OCI-LY1 (cell line): ENCODE measurements around the gene HPS1.

ENCODE experiments used
- H2AFZ ChIP-seq: fragments of 200-600 bp; sonication (generic), shearing (Covaris generic); 2 replicates; pipeline ENCODE4 v1.6.0; 2014; ENCODE audit warnings: antibody characterized with exemption, mild to moderate bottlenecking, low read length
- H3F3A ChIP-seq: fragments of 200-600 bp; sonication (generic), shearing (Covaris generic); 2 replicates; pipeline ENCODE4 v1.6.0; 2014; ENCODE audit warnings: mild to moderate bottlenecking, antibody characterized with exemption, low read length, moderate library complexity; ENCODE audit not compliant: insufficient read depth
- H3K27ac ChIP-seq: fragments of 200-600 bp; sonication (generic); 2 replicates; pipeline ENCODE4 v1.5.1; 2014; ENCODE audit warnings: low read length, mixed run types, mild to moderate bottlenecking, low read depth; ENCODE audit not compliant: poor library complexity, severe bottlenecking
- H3K27me3 ChIP-seq: fragments of 200-600 bp; sonication (generic); 2 replicates; pipeline ENCODE4 v1.6.0; 2014; ENCODE audit warnings: antibody characterized with exemption, mild to moderate bottlenecking, low read length, moderate library complexity; ENCODE audit not compliant: insufficient read depth
- H3K36me3 ChIP-seq: fragments of 200-600 bp; sonication (generic); 2 replicates; pipeline ENCODE4 v1.6.1; 2014; ENCODE audit warnings: mild to moderate bottlenecking, antibody characterized with exemption, low read length, moderate library complexity, mixed read lengths; ENCODE audit not compliant: insufficient read depth
- H3K4me1 ChIP-seq: fragments of 200-600 bp; sonication (generic); 2 replicates; pipeline ENCODE4 v1.5.1; 2014; ENCODE audit warnings: mild to moderate bottlenecking, low read length, moderate library complexity; ENCODE audit not compliant: insufficient read depth, severe bottlenecking
- H3K4me2 ChIP-seq: fragments of 200-600 bp; sonication (generic), shearing (Covaris generic); 2 replicates; pipeline ENCODE4 v1.6.1; 2014; ENCODE audit warnings: low read length
- H3K4me3 ChIP-seq: fragments of 200-600 bp; sonication (generic); 2 replicates; pipeline ENCODE4 v1.5.1; 2014; ENCODE audit warnings: low read length, low read depth, mild to moderate bottlenecking, mixed read lengths; ENCODE audit not compliant: poor library complexity, severe bottlenecking
- H3K79me2 ChIP-seq: fragments of 200-600 bp; shearing (Covaris generic); 2 replicates; pipeline ENCODE4 v1.6.1; 2016; ENCODE audit warnings: mixed run types, low read length, mixed read lengths; ENCODE audit not compliant: insufficient read depth
- H3K9ac ChIP-seq: fragments of 200-600 bp; sonication (generic), shearing (Covaris generic); 2 replicates; pipeline ENCODE4 v1.6.1; 2014; ENCODE audit warnings: mild to moderate bottlenecking, low read length, mixed read lengths
- H3K9me2 ChIP-seq: fragments of 200-600 bp; sonication (generic), shearing (Covaris generic); 2 replicates; pipeline ENCODE4 v1.6.1; 2014; ENCODE audit warnings: low read depth, mild to moderate bottlenecking, low read length, mixed read lengths
- H3K9me3 ChIP-seq: fragments of 200-600 bp; shearing (Covaris generic); 2 replicates; pipeline ENCODE4 v1.6.1; 2014; ENCODE audit warnings: low read length, mixed read lengths
- H4K20me1 ChIP-seq: fragments of 200-600 bp; sonication (generic), shearing (Covaris generic); 2 replicates; pipeline ENCODE4 v1.6.0; 2016; ENCODE audit warnings: mild to moderate bottlenecking, low read length; ENCODE audit not compliant: insufficient read depth
- EZH2 ChIP-seq: fragments of 200-600 bp; sonication (generic), shearing (Covaris generic); IDR thresholded peaks from 2 replicates; pipeline ENCODE4 v1.8.0; 2017; ENCODE audit warnings: borderline replicate concordance, mixed run types, mild to moderate bottlenecking, antibody characterized with exemption, low read length, moderate library complexity, mixed read lengths
- TF ChIP-seq, protein P1 (sequence below): fragments of 200-600 bp; sonication (generic), shearing (Covaris generic); IDR thresholded peaks from 2 replicates; pipeline ENCODE4 v1.5.1; 2017; ENCODE audit warnings: mild to moderate bottlenecking, antibody characterized with exemption, low read length, moderate library complexity, mixed read lengths

Gene HPS1

DNA sequence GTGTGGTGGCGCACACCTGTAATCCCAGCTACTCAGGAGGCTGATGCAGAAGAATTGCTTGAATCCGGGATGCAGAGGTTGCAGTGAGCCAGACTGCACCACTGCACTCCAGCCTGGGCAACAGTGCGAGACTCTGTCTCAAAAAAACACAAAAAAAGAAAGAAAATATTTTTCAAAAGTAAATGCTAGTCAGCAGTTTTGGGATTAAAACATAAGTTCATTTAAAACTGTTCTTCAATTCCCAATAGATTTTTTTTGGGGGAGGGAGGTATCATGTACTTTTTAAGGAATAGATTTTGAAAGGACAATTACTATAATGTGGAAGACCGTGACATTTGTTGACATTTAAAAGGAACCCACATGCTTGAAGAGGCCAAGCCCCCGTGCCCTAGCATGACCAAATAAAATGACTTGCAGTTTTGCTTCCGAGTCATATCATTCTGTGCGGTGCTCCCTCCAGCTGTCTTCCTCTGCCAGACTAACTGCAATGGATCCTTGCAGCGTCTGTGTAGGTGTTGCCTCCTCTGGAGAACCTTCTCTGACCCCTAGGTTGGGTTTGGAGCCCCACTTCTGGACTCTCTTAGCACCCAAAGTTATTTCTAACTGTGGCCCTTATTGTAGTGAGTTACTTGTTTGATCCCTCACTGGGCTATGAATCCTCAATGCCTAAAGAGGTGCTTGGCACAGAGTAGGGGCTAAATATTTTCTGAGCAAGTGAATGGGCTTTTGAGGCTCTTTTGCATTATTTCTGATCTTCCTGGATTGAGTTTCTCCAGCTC is 17.4 kb upstream of the HPS1 start:
- no peaks in the 10 kb centered on the region for H4K20me1 ChIP-seq
- no peak overlapping the region for H2AFZ ChIP-seq
- H3F3A ChIP-seq, result no peaks in the 10 kb centered on the region
- TF ChIP-seq, protein P1, sequence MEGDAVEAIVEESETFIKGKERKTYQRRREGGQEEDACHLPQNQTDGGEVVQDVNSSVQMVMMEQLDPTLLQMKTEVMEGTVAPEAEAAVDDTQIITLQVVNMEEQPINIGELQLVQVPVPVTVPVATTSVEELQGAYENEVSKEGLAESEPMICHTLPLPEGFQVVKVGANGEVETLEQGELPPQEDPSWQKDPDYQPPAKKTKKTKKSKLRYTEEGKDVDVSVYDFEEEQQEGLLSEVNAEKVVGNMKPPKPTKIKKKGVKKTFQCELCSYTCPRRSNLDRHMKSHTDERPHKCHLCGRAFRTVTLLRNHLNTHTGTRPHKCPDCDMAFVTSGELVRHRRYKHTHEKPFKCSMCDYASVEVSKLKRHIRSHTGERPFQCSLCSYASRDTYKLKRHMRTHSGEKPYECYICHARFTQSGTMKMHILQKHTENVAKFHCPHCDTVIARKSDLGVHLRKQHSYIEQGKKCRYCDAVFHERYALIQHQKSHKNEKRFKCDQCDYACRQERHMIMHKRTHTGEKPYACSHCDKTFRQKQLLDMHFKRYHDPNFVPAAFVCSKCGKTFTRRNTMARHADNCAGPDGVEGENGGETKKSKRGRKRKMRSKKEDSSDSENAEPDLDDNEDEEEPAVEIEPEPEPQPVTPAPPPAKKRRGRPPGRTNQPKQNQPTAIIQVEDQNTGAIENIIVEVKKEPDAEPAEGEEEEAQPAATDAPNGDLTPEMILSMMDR, result no peak
- no peak for TF ChIP-seq EZH2
- H3K4me2 ChIP-seq, result no peak overlapping the region
- H3K4me1 ChIP-seq, result peaks cover 8% of the 10 kb centered on the region
- no peaks in the 10 kb centered on the region for H3K27me3 ChIP-seq
- H3K27ac ChIP-seq, result no peak overlapping the region
- H3K36me3 ChIP-seq, result no peaks in the 10 kb centered on the region
- H3K4me3 ChIP-seq, result no peak overlapping the region
- H3K9ac ChIP-seq, result no peak overlapping the region
- H3K9me3 ChIP-seq, result no peaks in the 10 kb centered on the region
- no peaks in the 10 kb centered on the region for H3K79me2 ChIP-seq
- H3K9me2 ChIP-seq, result no peaks in the 10 kb centered on the region

- Histone ChIP-seq H3K4me2 (no peak overlapping the region), H4K20me1 (no peaks in the 10 kb centered on the region), H3F3A (no peaks in the 10 kb centered on the region), H3K9me3 (no peaks in the 10 kb centered on the region), H3K9ac (no peak overlapping the region), H3K4me3 (no peak overlapping the region), H2AFZ (no peak overlapping the region), H3K36me3 (no peaks in the 10 kb centered on the region), H3K27me3 (no peaks in the 10 kb centered on the region), H3K9me2 (no peaks in the 10 kb centered on the region), H3K27ac (no peak overlapping the region), H3K4me1 (peaks cover 6% of the 10 kb centered on the region), H3K79me2 (no peaks in the 10 kb centered on the region)
- TF ChIP-seq, protein P1, result no peak
- no peak for TF ChIP-seq EZH2
These were observed 16.3 kb upstream of the HPS1 start for GRCh38 chr10:98463016-98463415.

DNA sequence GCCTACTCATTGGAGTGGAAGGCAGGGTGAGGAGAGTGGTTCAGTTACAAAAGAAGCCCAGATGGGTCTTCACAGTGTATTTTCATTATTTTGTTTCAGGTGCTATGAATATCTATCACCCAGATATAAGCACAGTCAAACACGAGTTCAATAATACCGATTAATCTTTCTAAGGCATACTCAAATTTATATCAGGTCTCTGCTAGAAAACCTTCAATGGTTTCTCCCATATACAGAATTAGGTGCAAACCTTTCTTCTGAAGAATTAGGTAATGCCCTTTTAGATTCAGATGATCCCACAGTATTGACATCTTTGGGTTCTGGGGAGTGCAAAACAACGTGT is 14.7 kb upstream of the HPS1 start:
- Histone ChIP-seq H3K9ac (no peak overlapping the region), H3K79me2 (no peaks in the 10 kb centered on the region), H4K20me1 (no peaks in the 10 kb centered on the region), H3K4me1 (no peaks in the 10 kb centered on the region), H3K27me3 (no peaks in the 10 kb centered on the region), H3K9me2 (no peaks in the 10 kb centered on the region), H2AFZ (no peak overlapping the region), H3K4me2 (no peak overlapping the region), H3K27ac (no peak overlapping the region), H3K36me3 (no peaks in the 10 kb centered on the region), H3K4me3 (no peak overlapping the region), H3F3A (no peaks in the 10 kb centered on the region), H3K9me3 (no peaks in the 10 kb centered on the region)
- no peak for TF ChIP-seq EZH2
- TF ChIP-seq, protein P1, result no peak
